NCI-H1694 treated with DMSO at 0.1 percent for 48 hours (cell line): ENCODE results near the gene PPP1R1A.

ENCODE experiments used
- DNase-seq: peaks from one replicate; lab custom pipeline; 2025; lab: John Stamatoyannopoulos, UW

Gene PPP1R1A

GRCh38 chr12:54571193-54572188 lies 17.0 kb downstream of the PPP1R1A start:
- no peak for DNase-seq

GRCh38 chr12:54569995-54570528 lies 18.4 kb downstream of the PPP1R1A start:
- no peak for DNase-seq

GRCh38 chr12:54569072-54569471 lies 19.4 kb downstream of the PPP1R1A start:
- DNase-seq: no peak

- no peak for DNase-seq
Measured at GRCh38 chr12:54566792-54567191, 21.7 kb downstream of the PPP1R1A start.

- DNase-seq: no peak
Measured at GRCh38 chr12:54565986-54566544, 22.4 kb downstream of the PPP1R1A start.

GRCh38 chr12:54565310-54565985 lies 23.0 kb downstream of the PPP1R1A start:
- DNase-seq: no peak

- DNase-seq: no peak
Measured at GRCh38 chr12:54564768-54565167, 23.7 kb downstream of the PPP1R1A start.

- DNase-seq: no peak
Measured at GRCh38 chr12:54563787-54564186, 24.7 kb downstream of the PPP1R1A start.

GRCh38 chr12:54562750-54563356 lies 25.6 kb downstream of the PPP1R1A start:
- DNase-seq: no peak

- DNase-seq: no peak
Measured at GRCh38 chr12:54561164-54561563, 27.3 kb downstream of the PPP1R1A start.

- DNase-seq: no peak
Measured at GRCh38 chr12:54560374-54560858, 28.0 kb downstream of the PPP1R1A start.

- no peak for DNase-seq
Measured at GRCh38 chr12:54558759-54559158, 29.7 kb downstream of the PPP1R1A start.

GRCh38 chr12:54558311-54558710 lies 30.1 kb downstream of the PPP1R1A start:
- no peak for DNase-seq

GRCh38 chr12:54555670-54556257 lies 32.7 kb downstream of the PPP1R1A start:
- DNase-seq: no peak

GRCh38 chr12:54549774-54550451 lies 38.5 kb downstream of the PPP1R1A start:
- no peak for DNase-seq

- DNase-seq: no peak
Measured at GRCh38 chr12:54546511-54546910, 41.9 kb downstream of the PPP1R1A start.

GRCh38 chr12:54544743-54545142 lies 43.7 kb downstream of the PPP1R1A start:
- DNase-seq: no peak

- DNase-seq: no peak
Measured at GRCh38 chr12:54543526-54543925, 44.9 kb downstream of the PPP1R1A start.

GRCh38 chr12:54541751-54542290 lies 46.6 kb downstream of the PPP1R1A start:
- DNase-seq: no peak

- no peak for DNase-seq
Measured at GRCh38 chr12:54538136-54538700, 50.2 kb downstream of the PPP1R1A start.
